Measurements from ENCODE around the gene TSPAN14. TPM values are rescaled to one million over a fixed set of nuclear protein-coding genes. Genes with fewer than 3 reads are reported as not detected.

Gene TSPAN14
- total RNA-seq, 2 donors from 2014 or later = 121 to 123 TPM

DNA sequence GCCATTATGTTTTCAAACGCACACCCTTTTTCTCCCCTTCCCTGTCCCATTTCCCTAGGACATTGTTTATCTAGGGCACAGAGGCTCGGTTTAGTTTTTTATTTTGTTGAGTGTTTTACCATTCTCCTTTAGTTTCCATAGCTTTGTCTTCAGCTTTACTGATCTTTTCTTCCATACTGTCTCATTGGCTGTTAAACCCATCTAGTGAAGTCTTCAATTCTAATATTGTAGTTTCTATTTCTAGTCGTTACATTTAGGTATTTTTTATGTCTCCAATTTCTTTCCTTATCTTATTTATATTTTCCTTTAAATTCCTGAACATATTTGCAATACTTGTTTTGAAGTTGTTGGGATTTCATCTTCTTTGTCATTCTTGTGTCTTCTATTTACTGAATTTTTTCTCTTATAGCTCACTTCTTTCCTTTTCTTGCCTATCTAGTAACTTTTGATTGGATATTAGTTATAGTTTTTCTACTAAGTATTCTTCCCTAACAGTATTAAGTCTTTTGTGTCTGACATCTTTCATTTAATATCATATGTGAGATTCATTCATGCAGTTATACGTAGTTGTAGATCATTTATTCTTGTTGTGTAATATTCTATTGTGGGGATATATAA, 42.6 kb downstream of the TSPAN14 start:
- Histone ChIP-seq H3K9me3 (ENCODE audit: control insufficient read depth, low read length) (peaks cover 5% of the 10 kb centered on the region), H3K9ac (ENCODE audit: extremely low read depth, low read length, poor library complexity, severe bottlenecking) (no peak overlapping the region), H3K36me3 (ENCODE audit: control insufficient read depth, insufficient read depth, low read length) (peaks cover 69% of the 10 kb centered on the region), H3K27me3 (ENCODE audit: control insufficient read depth, insufficient read depth, low read length, poor library complexity, severe bottlenecking) (no peaks in the 10 kb centered on the region), H3K4me3 (ENCODE audit: low read length) (no peak overlapping the region), H3K4me1 (ENCODE audit: control insufficient read depth, insufficient read depth, low read length) (peaks cover 5% of the 10 kb centered on the region), H3K27ac (ENCODE audit: low read depth, low read length) (no peak overlapping the region)
- TF ChIP-seq, protein P1, sequence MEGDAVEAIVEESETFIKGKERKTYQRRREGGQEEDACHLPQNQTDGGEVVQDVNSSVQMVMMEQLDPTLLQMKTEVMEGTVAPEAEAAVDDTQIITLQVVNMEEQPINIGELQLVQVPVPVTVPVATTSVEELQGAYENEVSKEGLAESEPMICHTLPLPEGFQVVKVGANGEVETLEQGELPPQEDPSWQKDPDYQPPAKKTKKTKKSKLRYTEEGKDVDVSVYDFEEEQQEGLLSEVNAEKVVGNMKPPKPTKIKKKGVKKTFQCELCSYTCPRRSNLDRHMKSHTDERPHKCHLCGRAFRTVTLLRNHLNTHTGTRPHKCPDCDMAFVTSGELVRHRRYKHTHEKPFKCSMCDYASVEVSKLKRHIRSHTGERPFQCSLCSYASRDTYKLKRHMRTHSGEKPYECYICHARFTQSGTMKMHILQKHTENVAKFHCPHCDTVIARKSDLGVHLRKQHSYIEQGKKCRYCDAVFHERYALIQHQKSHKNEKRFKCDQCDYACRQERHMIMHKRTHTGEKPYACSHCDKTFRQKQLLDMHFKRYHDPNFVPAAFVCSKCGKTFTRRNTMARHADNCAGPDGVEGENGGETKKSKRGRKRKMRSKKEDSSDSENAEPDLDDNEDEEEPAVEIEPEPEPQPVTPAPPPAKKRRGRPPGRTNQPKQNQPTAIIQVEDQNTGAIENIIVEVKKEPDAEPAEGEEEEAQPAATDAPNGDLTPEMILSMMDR (conservative IDR thresholded peaks at IDR 0.05) = no peak
- no peaks in the 10 kb centered on the region for H3K27me3 Mint-ChIP-seq (ENCODE audit: insufficient read depth)
- peaks cover 34% of the 10 kb centered on the region for H3K4me1 Mint-ChIP-seq
- H3K36me3 Mint-ChIP-seq (ENCODE audit: low read depth) = peaks cover 38% of the 10 kb centered on the region
- no peaks in the 10 kb centered on the region for H3K9me3 Mint-ChIP-seq
- no peak for DNase-seq
- H3K4me3 Mint-ChIP-seq = no peak overlapping the region
- no peak overlapping the region for H3K27ac Mint-ChIP-seq
- WGBS, 2 experiments (ENCODE audit: insufficient coverage in 1 of 2, insufficient read length in 1 of 2) = 96% methylated on average over 2 of the region's 4 CpGs; no CpG with 5 or more reads in 1 of the 2 experiments

DNA sequence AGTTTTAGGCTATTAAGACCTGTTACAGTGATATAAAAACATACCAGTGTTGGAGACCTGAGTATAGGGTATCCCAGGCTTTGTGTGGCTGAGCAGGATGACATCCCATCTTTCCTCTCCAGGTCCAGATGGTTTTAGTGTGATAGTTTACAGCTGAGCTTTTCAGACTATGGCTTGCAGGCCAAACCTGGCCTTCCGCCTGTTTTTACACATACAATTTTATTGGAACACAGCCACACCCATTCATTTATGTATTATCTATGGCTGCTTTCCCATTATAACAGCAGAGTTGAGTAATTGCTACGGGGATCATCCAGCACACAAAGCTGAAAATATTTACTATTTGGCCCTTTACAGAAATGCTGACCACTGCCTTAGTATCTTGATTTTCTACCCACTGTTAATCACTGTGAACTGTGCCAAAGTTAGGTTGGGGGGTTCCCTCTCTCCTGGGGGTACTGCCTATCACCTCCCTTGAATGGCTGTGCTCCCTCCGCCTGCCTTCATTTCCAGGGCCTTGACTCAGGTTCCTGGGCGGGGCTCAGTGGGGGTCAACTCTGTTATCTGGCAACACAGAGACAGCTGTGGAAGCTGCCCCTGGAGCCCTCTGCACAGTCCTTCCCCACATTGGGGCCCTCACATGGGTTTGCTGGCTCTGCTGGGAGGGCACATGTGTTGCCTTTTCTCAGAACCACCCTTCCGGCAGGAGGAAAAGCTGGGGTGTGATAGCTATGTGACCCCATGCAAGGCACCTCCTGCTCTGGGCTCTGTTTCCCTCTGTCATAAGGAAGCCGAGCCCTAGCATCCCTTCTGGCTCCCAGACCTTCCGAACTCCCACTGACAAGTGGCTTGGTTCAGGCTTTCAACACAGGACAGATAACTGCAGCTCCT, 43.3 kb downstream of the TSPAN14 start:
- H3K4me1 ChIP-seq (ENCODE audit: control insufficient read depth, insufficient read depth, low read length) = peaks cover 5% of the 10 kb centered on the region

GRCh38 chr10:80498078-80498832, 44.1 kb downstream of the TSPAN14 start:
- Mint-ChIP-seq H3K4me3 (no peak overlapping the region), H3K4me1 (peaks cover 48% of the 10 kb centered on the region)

More for the DNA sequence above, 43.3 kb downstream of the TSPAN14 start:
- H3K4me3 ChIP-seq (ENCODE audit: low read length) = no peak overlapping the region
- Mint-ChIP-seq H3K27me3 (ENCODE audit: insufficient read depth) (no peaks in the 10 kb centered on the region), H3K4me1 (peaks cover 40% of the 10 kb centered on the region), H3K27ac (no peak overlapping the region), H3K9me3 (no peaks in the 10 kb centered on the region), H3K4me3 (no peak overlapping the region), H3K36me3 (ENCODE audit: low read depth) (peaks cover 34% of the 10 kb centered on the region)
- no peak for DNase-seq
- H3K27me3 ChIP-seq (ENCODE audit: control insufficient read depth, insufficient read depth, low read length, poor library complexity, severe bottlenecking) = no peaks in the 10 kb centered on the region
- 77 to 85% methylated on average over 3 to 7 of the region's 7 CpGs for WGBS, 2 experiments (ENCODE audit: insufficient coverage in 1 of 2, insufficient read length in 1 of 2)
- peaks cover 5% of the 10 kb centered on the region for H3K9me3 ChIP-seq (ENCODE audit: control insufficient read depth, low read length)
- TF ChIP-seq, protein P1 (conservative IDR thresholded peaks at IDR 0.05) = no peak
- H3K27ac ChIP-seq (ENCODE audit: low read depth, low read length) = no peak overlapping the region
- no peak overlapping the region for H3K9ac ChIP-seq (ENCODE audit: extremely low read depth, low read length, poor library complexity, severe bottlenecking)
- peaks cover 62% of the 10 kb centered on the region for H3K36me3 ChIP-seq (ENCODE audit: control insufficient read depth, insufficient read depth, low read length)

More at GRCh38 chr10:80498078-80498832, 44.1 kb downstream of the TSPAN14 start:
- H3K27ac Mint-ChIP-seq = peak overlapping the region; percentile 79
- H3K36me3 Mint-ChIP-seq (ENCODE audit: low read depth) = peaks cover 34% of the 10 kb centered on the region
- H3K27ac ChIP-seq (ENCODE audit: low read depth, low read length) = peak overlapping the region; percentile 79
- DNase-seq = no peak
- H3K4me1 ChIP-seq (ENCODE audit: control insufficient read depth, insufficient read depth, low read length) = peaks cover 8% of the 10 kb centered on the region
- TF ChIP-seq, protein P1 (conservative IDR thresholded peaks at IDR 0.05) = no peak
- no peaks in the 10 kb centered on the region for H3K27me3 ChIP-seq (ENCODE audit: control insufficient read depth, insufficient read depth, low read length, poor library complexity, severe bottlenecking)
- H3K9me3 ChIP-seq (ENCODE audit: control insufficient read depth, low read length) = peaks cover 5% of the 10 kb centered on the region
- H3K36me3 ChIP-seq (ENCODE audit: control insufficient read depth, insufficient read depth, low read length) = peaks cover 55% of the 10 kb centered on the region
- H3K9ac ChIP-seq (ENCODE audit: extremely low read depth, low read length, poor library complexity, severe bottlenecking) = no peak overlapping the region
- no peaks in the 10 kb centered on the region for H3K9me3 Mint-ChIP-seq
- whole genome bisulfite sequencing, 2 experiments (ENCODE audit: insufficient coverage in 1 of 2, insufficient read length in 1 of 2) = 81 to 91% methylated on average over 6 to 8 of the region's 8 CpGs
- H3K4me3 ChIP-seq (ENCODE audit: low read length) = no peak overlapping the region
- no peaks in the 10 kb centered on the region for H3K27me3 Mint-ChIP-seq (ENCODE audit: insufficient read depth)
